NCI-H2227 (cell line): ENCODE data around the gene CGAS.
"Not testable (repeated sequence)": the region's sequence is repeated elsewhere in the genome, so short reads cannot be mapped to it uniquely, and the experiment has no call there.

Experiments used
- DNase-seq: peaks from one replicate; lab custom pipeline; 2025; ENCODE audit not compliant: unreplicated experiment; lab: John Stamatoyannopoulos, UW

CGAS gene

GRCh38 chr6:73400656-73401055 lies 51.4 kb downstream of the CGAS start:
- DNase-seq: no peak

- no peak for DNase-seq
Observed at GRCh38 chr6:73395875-73396274, 56.2 kb downstream of the CGAS start.

GRCh38 chr6:73394577-73395354 lies 57.3 kb downstream of the CGAS start, which contains the start of gene DDX43:
TSS of gene DDX43 (plus strand) at chr6:73394828. CDS start at chr6:73394906, 78 bp downstream.
- peak; percentile 97 for DNase-seq

GRCh38 chr6:73393278-73393677 lies 58.8 kb downstream of the CGAS start:
- no peak for DNase-seq

- peak; percentile 49 for DNase-seq
Observed at GRCh38 chr6:73392188-73392587, 59.9 kb downstream of the CGAS start.

GRCh38 chr6:73391675-73392074 lies 60.4 kb downstream of the CGAS start:
- DNase-seq: no peak

GRCh38 chr6:73389854-73390253 lies 62.2 kb downstream of the CGAS start:
- no peak for DNase-seq

- DNase-seq: peak; percentile 67
Observed at GRCh38 chr6:73388800-73389512, 63.1 kb downstream of the CGAS start.

- peak; percentile 35 for DNase-seq
Observed at GRCh38 chr6:73388433-73388799, 63.7 kb downstream of the CGAS start.

GRCh38 chr6:73382462-73383113 lies 69.5 kb downstream of the CGAS start:
- no peak for DNase-seq

GRCh38 chr6:73381531-73381930 lies 70.6 kb downstream of the CGAS start:
- DNase-seq: not testable (repeated sequence)

GRCh38 chr6:73377225-73377624 lies 74.9 kb downstream of the CGAS start:
- no peak for DNase-seq

GRCh38 chr6:73375216-73375615 lies 76.9 kb downstream of the CGAS start:
- no peak for DNase-seq
